NCI-H345 treated with DMSO at 0.1 percent for 48 hours (cell line): ENCODE data around the gene CCDC89.
"Not testable (repeated sequence)": the region's sequence is repeated elsewhere in the genome, so short reads cannot be mapped to it uniquely, and the experiment has no call there.

Source experiments
- DNase-seq: peaks from one replicate; lab custom pipeline; 2025; ENCODE audit not compliant: unreplicated experiment; lab: John Stamatoyannopoulos, UW

CCDC89 gene

DNA sequence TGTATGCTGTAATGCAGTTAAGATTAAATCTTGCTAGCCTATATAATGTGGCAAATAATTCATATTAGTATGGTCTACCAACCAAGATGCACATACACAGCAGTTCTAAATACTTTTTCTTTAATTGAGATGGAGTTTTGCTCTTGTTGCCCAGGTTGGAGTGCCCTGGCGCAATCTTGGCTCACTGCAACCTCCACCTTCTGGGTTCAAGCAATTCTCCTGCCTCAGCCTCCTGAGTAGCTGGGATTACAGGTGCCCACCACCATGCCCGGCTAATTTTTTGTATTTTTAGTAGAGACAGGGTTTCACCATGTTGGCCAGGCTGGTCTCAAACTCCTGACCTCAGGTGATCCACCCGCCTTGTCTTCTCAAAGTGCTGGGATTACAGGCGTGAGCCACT lies 31.7 kb downstream of the CCDC89 start:
- DNase-seq: not testable (repeated sequence)

DNA sequence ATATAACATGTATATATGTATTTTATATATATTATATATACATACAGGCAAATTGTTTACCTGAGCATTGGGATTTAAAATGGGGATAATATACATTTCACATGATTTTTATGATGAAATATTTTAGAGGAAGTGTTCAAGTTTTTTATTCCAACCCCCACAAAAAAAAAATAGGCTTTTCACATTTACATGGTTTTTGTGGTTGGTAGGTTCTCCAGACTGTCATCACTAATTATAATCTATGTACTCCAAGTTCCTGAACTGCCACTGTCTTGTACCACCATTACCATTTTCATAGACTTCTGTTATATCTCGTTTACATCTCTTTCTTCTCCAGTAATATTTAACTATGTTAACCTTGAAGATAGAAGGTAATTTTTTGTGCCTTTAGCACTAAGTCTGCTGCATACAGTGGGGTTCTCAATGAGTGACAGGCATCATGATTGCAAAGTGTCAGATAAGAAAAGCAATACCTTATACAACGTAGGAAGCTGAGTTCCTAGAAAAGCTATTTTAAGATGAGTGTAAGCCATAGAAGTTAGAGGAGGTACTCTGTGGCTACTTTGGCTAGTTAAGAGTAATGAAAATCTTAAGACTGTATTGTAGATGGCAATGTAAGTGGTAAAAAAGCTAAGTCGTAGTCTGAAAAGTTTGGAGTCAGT lies 33.1 kb downstream of the CCDC89 start:
- no peak for DNase-seq

DNA sequence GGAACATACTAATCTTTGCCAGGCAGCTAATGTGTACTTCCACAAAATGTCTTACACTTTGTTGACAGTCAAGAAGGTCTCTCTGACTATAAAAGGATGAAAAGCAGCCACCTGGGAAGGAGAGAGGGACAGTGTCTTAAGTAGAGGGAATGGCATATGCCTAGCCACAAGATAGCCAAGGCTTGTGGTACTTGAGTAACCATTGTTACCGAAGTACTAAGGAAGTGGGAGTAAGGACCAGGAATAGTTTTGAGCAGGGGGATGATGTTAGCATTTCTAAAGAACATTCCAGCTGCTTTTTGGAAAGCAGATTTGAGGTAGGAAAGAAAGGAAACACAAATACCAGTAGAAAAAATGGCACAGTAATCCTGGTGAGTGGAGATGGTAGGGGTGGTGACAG lies 34.9 kb downstream of the CCDC89 start:
- no peak for DNase-seq

DNA sequence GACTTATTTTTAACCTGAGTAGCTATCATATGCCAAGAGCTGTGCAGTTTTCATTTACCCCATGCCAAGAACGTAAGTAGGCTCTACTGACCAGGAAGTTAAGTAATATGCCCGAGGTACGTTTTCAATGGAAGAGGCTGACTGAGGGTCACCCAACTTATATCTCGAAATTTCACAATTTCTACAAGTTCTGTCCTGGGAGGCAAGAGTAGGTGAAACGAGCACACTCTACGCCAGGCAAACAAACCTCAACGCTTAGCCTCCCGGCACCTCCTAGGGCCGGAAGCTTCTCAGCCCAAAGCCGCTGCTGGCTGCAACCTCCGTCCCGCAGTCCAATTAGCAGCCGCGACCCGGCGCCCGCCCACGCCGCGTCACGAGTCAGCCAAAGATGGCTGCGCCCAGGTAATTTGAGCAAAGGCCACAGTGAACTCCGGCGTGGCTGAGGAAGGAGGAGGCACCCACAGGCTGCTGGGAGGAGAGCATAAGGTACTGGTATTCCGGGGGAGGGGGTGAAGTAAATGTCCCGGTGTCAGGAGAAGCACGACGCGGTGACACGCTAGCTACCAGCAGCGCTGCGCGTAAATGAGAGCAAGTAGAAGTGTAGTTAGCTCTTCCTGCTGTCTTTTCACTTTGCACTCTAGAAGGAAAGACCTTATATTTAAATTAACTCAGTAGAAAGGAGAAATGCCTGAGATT lies 38.2 kb downstream of the CCDC89 start, which contains the start of gene TMEM126A:
Gene TMEM126A (plus strand): TSS at position 364 of the 696 bp plus-strand sequence. CDS start 2,289 bp downstream, outside the sequence.
- DNase-seq: peak; percentile 84

DNA sequence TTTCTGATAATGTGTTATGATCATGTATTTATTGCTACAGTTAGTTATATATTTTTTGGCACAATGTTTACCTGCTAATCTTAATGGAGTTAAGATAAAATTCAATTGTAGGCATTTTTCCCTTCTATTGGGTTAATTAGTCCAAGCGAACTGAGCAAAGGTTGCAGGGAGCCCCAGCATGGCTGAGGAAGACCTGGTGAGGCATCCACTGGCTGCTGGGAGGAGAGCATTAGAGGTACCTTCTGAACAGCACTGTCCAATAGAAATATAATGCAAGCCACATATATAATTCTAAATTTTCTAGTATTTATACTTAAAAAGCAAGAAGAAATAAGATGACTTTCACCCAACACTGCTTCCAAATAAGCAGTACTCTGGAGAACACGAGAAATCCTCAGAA lies 38.9 kb downstream of the CCDC89 start:
- DNase-seq: no peak

DNA sequence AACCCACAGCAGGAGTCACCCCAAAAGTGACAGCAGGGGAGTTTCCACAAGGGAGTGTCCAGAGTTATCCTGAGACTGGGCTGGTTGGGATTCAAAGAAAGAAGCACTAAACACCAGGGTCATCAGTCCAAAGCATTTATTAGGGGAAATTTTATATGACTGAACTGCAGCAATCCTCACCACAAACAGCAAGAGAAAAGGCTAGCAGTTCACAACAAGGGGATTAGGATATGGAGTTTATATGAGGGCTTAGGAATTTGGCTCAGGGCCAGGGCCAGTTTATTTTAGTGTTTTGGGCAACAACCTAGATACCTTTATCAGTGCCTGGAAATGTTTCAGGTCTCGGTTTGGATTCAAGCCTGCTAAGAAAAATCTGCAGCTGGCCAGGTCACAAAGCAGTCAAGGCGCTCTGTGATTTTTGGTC lies 42.8 kb downstream of the CCDC89 start:
- DNase-seq: no peak

DNA sequence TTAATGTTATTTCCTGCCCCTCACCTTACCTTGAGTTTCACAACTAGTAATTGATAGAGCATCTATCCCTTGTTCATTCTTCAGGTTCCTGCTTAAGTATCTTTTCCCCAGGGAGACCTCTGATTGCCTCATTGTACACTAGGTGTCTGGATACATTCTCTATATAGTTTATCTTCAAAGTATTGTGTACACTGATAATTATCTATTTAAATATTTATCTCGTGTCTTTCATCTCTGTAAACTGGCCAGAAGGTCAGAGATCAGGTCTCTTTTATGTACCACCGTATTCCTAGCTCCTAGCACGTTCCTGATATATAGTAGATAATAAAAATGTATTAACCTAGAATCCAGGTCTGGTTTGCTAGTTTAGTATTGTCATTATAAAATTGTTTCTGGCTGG lies 51.2 kb downstream of the CCDC89 start:
- no peak for DNase-seq
